HG02763 (cell line): Measurements from ENCODE around the gene GLIS2.
"Not testable (repeated sequence)": the region's sequence is repeated elsewhere in the genome, so short reads cannot be mapped to it uniquely, and the experiment has no call there.

Source experiments
- ATAC-seq: cut with Tn5 transposase; IDR thresholded peaks from one replicate; pipeline ENCODE4 v1.9.1; 2021; ENCODE audit warnings: mild to moderate bottlenecking, moderate library complexity; ENCODE audit not compliant: unreplicated experiment

The GLIS2 gene

DNA sequence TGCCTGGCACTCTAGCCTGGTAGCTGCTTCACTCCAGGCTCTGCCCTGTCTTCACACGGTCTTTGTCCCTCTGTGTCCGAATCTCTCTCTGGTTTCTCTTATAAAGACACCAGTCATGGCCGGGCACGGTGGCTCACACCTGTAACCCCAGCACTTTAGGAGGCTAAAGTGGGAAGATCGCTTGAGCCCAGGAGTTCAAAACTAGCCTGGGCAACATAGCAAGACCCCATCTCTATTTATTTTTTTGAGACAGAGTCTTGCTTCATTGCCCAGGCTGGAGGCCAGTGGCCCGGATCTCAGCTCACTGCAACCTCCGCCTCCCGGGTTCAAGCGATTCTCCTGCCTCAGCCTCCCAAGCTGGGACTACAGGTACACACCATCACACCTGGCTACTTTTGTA lies 17.8 kb downstream of the GLIS2 start:
- not testable (repeated sequence) for ATAC-seq

DNA sequence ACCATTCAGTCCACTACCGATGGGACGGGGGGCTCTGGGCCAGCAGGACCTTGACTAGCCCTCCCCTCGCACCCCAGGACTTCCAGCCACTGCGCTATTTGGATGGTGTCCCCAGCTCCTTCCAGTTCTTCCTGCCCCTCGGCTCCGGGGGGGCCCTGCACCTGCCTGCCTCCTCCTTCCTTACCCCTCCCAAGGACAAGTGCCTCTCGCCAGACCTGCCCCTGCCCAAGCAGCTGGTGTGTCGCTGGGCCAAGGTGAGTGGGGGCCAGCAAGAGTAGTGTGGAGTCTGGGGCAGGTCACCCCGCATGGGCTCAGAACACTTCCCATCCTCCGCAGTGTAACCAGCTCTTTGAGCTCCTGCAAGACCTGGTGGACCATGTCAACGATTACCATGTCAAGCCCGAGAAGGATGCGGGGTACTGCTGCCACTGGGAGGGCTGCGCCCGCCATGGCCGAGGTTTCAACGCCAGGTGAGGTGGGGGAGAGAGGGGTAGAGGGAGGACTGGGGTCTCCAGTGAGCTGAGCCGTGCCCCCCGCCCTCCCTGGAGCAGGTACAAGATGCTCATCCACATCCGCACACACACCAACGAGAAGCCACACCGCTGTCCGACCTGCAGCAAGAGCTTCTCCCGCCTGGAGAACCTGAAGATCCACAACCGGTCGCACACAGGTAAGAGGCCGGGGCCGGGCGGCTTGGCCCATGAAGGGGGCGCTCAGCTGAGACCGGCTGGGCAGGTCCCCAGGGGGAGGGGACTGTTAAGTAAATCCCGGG lies 19.0 kb downstream of the GLIS2 start:
- no peak for ATAC-seq

DNA sequence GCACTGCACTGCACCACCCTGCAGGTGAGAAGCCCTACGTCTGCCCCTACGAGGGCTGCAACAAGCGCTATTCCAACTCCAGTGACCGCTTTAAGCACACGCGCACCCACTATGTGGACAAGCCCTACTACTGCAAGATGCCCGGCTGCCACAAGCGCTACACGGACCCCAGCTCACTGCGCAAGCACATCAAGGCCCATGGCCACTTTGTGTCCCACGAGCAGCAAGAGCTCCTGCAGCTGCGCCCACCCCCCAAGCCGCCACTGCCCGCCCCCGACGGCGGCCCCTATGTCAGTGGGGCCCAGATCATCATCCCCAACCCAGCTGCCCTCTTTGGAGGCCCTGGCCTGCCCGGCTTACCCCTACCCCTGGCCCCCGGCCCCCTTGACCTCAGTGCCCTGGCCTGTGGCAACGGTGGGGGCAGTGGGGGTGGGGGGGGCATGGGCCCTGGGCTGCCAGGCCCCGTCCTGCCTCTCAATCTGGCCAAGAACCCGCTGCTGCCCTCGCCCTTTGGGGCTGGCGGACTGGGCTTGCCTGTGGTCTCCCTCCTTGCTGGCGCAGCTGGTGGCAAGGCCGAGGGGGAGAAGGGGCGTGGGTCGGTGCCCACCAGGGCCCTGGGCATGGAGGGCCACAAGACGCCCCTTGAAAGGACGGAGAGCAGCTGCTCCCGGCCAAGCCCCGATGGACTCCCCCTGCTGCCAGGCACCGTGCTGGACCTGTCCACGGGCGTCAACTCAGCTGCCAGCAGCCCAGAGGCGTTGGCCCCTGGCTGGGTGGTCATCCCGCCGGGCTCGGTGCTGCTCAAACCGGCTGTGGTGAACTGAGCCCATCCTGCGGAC lies 21.1 kb downstream of the GLIS2 start:
- no peak for ATAC-seq

DNA sequence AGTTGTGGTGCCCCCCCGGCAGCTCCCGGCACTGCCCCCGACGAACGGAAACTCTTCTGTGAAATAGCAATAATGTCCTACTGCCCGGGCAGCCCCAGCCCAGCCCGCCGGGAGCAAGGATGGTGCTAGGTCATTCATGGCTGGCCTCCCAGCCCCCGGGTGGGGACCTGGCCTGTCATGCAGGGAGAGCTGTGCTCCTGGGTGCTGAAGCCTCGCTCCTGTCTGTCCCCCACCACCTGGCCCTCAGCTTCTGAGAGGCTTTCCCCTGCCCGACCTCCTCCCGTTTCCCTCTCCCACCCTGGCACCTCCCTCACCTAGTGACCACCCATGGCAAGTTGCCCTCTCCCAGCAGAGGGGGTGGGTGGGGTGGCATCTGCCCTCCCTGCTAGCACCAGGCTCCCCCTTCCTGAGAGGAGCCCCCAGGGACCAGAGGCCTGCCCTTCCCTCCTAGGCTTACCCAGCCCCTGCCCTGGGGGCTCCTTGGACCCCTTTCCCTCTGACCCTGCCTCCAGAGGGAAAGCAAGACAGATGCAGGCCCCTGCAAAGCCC lies 21.7 kb downstream of the GLIS2 start:
- no peak for ATAC-seq

DNA sequence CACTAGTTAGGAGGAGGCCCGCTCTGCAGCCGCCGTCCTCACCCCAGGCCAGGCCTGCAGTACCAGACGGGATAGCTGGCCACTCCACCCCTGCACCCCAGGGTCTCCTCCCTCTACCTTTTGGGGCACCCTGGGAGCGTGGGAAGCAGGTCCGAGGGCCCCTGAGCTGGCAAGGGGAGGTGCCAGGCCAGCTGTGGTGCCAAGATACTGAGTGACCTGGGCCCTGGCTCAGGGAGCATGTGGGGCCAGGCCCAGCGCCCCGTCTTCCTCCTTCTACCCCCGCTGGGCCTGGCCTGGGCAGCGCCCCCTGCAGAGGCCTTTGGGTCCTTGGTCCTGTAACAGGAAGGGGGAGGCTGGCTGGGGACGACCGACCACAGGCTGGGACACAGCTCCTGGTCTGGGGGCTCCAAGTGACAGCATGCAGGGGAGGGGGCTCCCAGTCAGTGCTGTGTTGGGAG lies 22.3 kb downstream of the GLIS2 start:
- ATAC-seq: no peak

DNA sequence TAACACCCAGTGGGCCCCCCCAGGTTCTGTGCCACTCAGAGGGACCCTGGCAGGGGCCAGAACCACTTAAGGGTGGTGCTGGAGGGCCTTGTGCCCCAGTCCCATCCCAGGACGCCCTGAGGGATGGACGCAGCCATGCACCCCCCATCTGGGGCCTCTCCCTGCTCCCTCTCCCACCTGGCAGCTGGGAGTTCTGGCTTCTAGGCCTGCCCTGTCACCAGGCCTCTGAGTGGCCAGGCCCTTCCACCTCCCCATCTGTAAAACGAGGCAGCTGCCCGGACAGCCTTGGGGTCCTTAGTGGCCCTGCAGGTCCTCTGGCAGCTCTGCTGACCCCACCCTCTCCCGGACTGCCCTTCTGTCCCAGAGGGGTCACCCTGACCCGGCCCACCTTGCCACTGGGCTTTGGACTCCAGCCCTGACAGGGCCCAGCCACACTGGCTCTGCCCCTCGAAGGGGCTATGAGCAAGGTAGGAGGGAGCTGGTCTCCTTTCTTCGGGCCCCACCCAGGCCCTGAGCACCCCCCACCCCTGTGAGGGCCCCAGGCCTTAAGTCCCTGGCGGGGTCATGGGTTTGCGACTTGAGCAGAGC lies 22.9 kb downstream of the GLIS2 start:
- no peak for ATAC-seq

DNA sequence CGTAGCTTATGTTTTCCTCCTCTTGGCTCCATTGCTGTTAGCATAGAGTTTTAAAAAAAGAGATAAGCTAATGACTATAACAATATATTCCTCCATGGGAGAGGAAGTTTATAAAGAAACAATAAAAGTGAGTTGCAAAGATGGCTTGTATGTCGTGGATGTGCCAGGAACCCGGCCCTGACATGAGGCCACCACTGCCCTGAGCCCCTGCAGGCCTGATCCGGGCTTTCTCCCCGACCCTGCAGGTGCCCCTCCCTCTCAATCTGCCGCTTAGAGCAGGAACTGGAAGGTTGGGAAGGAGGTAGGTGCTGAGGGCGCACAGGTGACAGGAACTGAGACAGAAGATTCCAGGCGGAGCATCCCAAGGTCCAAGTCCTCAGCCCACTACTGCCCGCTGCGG lies 23.6 kb downstream of the GLIS2 start:
- ATAC-seq: no peak

DNA sequence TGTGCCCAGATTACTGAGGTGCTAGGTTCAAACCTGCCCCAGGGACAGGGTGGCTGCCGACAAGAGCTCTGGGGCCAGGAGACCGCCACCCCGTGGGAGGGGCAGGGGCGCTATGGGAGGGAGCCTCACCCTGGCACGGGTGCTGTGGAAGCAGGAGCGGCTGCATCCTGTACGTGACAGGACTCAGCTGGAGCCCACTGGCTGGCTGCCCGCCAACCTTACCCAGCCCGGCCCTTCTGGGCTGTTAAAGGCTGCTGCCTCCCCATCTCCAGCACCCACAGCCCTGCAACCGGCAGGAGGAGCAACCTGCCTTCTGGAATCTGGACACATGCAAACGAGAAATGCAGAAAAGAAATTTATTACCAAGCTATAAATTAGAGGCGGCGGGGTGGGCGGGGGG lies 24.0 kb downstream of the GLIS2 start:
- no peak for ATAC-seq

DNA sequence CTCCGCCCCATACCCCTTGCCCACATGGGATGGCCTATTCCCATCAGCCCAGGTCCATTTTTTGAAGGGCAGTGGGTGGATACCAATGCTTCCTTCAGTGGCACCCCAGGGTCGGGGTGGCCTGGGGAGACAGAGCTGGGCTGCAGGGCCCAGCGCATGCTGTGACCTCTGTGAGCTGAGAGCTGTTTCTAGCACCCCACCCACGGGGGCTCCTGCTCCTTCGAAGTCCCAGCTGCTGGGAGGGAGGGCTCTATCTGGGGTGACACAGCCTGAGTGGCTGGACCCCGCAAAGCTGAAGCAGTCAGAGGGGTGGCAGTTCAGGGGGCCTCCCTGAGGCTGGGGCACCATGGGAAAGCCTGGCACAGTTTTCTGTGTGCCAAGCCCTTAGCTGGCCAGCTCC lies 24.6 kb downstream of the GLIS2 start:
- ATAC-seq: no peak

DNA sequence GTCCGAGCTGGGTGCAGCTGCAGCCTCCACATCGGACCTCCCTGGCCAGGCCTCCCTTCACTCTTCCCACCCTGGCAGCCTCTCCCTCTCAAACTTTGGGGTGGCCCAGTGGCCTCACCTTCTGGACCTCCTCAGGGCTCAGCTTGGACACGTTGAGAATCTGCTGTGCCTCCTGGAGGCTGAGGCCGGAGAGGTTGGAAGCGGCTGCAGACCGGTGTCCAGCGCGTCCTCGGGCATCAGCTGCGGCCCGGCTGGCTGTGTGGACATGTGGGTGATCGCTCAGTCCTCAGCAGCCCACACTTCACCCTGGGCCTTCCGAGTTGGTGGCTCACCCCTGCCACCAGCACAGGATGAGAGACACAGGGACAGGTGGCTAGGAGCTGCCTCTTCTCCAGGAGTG lies 25.4 kb downstream of the GLIS2 start:
- ATAC-seq: no peak

DNA sequence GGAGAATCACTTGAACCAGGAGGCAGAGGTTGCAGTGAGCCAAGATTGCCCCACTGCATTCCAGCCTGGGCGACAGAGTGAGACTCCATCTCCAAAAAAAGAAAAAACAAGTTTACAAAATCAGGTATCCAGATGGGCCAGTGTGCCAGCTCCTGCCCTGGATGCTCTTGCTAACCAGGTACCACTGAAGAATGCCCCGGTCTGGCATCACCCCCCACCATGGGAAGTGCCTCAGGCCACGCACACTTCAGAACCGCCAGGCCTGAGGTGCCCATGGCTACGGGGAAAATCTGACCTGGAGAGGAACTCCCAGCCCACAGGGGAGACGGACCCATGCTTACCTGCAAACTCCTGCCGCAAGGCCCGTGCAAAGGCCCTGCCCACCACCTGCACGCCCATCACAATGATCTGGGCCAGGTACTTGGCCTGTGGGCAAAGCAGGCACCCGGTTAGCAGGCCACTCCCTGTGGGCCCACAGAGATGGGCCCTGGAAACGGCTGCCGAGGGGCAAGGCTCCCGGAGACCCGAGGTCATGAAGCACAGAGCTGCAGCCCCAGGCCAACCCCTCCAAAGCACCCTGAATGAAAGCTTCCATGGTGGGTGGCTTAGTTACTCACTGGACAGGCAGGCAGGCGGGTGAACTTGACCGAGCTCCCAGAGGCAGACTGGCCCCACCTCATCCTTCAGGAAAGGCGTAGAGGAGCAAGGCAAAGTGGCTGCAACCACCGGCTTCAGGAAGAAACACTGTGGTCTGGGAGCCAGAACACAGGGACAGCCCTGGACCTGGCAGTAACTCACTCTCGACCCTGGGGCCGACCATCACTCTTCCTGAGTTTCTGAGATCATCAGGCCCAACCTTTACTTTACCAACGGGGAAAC lies 27.2 kb downstream of the GLIS2 start:
- ATAC-seq: no peak

DNA sequence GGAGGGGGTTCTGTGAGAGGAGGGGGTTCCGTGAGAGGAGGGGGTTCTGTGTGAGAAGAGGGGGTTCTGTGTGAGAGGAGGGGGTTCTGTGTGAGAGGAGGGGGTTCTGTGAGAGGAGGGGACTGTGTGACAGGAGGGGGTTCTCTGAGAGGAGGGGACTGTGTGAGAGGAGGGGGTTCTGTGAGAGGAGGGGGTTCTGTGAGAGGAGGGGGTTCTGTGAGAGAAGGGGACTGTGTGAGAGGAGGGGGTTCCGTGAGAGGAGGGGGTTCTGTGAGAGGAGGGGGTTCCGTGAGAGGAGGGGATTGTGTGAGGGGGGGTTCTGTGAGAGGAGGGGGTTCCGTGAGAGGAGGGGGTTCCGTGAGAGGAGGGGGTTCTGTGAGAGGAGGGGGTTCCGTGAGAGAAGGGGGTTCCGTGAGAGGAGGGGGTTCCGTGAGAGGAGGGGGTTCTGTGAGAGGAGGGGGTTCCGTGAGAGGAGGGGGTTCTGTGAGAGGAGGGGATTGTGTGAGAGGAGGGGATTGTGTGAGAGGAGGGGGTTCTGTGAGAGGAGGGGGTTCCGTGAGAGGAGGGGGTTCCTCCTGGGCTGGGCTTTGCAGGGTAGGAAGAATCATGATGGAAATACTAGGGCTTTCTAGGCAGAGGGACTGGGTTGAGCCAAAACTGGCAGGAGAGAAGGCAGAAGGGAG lies 28.6 kb downstream of the GLIS2 start:
- not testable (repeated sequence) for ATAC-seq

DNA sequence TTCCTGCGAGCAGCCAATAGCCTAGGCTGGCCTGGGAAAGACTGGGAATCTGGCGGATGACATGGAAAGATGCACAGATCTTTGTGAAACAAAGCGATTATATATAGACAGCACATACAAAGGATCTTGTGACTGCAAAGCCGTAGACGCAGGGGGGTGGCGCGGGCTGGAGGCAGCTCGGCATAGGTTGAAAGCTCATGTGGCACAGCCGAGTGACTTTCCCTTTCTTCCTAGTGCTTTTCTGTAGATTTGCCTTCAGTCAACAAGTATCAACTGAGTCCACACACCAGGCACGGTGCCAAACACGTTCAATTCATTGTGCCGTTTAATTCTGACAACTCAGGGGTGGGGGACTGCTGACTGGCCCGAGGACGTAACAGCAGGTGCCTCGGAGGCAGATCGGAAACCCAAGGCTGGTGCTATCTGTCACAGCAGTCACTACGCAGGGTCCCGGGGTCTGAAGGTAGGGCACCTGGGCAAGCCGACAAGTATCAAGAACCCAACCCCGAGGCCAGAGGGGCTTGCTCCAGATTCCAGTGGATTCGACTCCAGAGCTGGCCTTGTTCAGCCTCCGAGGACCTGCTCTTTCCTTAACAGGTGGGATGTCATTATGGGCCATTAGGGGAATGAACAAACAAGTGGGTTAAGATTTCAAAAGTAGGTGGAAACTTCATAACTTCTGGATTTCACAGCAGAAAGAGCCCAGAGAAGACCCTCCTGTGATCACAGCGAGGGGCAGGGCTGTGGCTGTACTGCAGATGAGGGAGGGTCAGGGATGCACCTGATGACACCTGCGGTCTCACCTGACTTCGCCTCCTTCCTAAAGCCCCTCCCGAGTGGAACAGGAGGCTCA lies 29.3 kb downstream of the GLIS2 start:
- no peak for ATAC-seq

DNA sequence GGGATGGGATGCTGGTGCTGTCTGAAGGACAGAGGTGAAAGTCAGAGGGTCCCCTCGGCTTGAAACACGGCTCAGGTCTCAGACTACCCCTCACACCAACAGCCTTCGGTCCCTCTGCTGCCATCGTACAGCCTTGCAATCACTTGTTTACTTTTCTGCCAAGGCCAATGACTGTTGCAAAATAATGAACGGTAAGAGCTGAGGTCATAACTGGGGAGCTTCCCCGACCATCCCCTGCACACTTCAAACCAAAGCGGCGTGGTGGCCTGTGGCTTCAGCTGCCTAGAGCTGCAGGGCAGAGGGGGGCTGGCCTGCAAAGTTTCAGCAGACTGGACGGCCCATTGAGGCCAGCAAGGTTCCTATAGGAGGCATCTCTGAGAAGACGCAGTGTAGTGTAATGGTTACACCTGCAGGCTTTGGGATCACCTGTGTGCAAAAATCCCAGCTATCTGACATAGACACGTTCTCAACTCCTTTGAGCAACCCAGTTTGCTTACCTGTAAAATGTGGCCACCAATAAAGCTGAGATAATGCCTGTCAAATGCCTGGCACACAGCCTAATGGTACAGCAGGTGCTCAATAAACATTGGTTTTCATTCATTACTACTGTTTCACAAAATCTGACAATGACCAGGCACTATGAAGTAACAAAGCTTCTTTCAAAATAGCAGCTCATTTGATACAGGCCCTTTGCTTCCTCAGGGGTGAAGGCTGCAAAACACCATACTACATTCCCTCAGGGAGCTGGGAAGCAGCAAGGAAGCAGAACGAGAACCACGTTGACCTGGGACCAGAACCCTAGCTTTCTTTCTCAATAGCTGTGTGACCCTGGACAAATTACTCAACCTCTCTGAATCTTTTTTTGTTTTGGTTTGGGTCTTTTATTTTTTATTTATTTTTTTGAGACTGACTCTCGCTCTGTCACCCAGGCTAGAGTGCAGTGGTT lies 30.2 kb downstream of the GLIS2 start:
- no peak for ATAC-seq

DNA sequence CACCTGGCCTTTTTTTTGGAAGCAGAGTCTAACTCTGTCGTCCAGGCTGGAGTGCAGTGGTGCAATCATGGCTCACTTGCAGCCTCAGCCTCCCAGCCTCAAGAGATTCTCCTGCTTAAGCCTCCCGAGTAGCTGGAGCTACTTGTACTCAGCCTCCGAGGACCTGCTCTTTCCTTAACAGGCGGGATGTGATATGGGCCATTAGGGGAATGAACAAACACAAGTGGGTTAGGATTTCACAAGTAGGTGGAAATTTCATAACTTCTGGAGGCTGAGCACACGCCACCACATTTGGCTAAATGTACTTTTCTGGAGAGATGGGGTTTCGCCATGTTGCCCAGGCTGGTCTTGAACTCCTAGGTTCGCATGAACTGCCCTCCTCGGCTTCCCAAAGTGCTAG lies 31.1 kb downstream of the GLIS2 start:
- no peak for ATAC-seq

DNA sequence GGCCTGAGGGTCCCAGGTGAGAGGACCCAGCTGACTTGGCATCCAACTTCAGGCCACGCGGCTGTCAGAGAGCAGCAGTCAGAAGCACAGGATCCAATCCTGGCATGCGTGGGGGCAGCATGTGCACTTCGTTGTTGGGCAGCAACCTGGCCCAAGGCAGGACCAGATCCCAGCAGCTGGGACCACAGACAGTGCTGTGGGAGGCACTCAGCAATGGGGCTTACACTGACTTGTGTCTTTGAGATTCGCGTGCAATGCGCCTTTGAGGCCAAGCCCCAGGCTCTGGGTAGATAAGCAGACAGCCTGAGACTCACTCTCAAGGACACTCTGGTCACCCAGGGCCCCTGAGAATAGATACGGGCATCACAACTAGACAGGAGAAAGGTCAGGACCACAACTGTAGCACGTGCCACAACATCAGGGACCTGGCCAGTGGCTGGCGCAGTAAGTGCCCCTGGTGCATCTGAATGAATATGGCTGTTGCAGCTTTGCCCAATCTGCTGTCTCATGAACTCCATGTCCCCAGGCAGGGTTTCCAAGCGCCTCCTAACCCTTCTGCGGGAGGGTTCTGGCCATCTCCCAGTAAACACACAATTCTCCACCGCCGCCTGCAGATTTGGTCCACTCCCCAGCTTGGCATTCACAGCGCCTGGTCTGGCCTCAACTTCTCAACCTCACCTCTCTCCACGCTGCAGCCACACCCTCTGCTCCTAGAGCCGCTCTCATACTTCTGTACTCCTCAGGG lies 32.1 kb downstream of the GLIS2 start:
- ATAC-seq: no peak

DNA sequence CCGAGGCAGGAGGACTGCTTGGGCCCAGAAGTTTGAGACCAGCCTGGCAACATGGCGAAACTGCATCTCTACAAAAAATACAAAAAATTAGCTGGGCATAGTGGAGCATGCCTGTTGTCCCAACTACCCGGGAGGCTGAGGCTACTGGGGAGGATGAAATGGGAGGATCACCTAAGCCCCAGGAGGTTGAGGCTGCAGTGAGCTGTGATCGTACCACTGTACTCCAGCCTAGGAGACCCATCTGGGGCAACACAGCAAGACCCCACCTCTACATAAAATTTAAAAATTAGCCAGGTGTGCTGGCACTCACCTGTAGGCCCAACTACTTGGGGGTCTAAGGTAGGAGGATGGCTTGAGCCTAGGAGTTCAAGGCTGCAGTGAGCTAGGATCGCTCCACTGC lies 33.5 kb downstream of the GLIS2 start:
- ATAC-seq: no peak
